Measurements from ENCODE around the gene CPAMD8.

DNA sequence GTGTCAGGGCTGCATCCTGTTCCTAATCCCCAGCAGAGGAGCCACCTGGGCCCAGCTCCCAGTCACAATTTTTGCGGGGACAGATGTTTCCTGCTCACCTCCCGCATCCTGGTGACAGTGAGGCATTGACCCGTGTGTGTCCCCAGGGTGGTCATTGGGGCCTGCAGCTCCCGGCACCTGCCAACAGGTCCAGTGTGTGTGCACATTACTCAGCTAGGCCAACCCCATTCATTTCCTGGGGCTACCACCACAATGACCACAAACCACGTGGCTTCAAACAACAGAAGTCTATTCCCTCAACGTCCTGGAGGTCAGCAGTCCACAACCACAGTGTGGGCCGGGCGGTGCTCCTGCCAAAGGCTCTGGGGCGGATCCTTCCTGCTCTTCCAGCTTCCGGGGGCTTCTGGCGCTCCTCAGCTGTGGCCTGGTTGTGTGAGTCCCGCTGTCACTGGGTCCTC lies 149.7 kb downstream of the CPAMD8 start:
- TF ChIP-seq CTCF (IDR thresholded peaks at IDR 0.05 in 2 of 3, conservative IDR thresholded peaks at IDR 0.05 in 1 of 3; ENCODE audit: borderline replicate concordance in 1 of 3, insufficient read depth in 1 of 3, low read depth in 2 of 3, low read length in 2 of 3) (no peak), YY1 (IDR thresholded peaks at IDR 0.05; ENCODE audit: extremely low read depth, insufficient replicate concordance, low read depth, low read length) (no peak), MAX (IDR thresholded peaks at IDR 0.05) (no peak), POLR2A (IDR thresholded peaks at IDR 0.05; ENCODE audit: borderline replicate concordance, extremely low read depth, insufficient read depth, insufficient read length) (no peak)
